T-helper 1 cell treated with Interleukin-12 subunit alpha and Interleukin-12 subunit beta and Interleukin-4 antibody, amounts not matched to agents 30 μg/mL and 1 μg/mL, for 36 hours (primary cell): ENCODE data around the gene KCTD11.

ENCODE experiments used
- H3K27ac Mint-ChIP-seq: one replicate; pipeline ENCODE4 v1.8.0; 2021; ENCODE audit warnings: mild to moderate bottlenecking, mixed read lengths
- H3K27me3 Mint-ChIP-seq: one replicate; pipeline ENCODE4 v1.8.0; 2021; ENCODE audit warnings: low read depth, mixed read lengths
- H3K36me3 Mint-ChIP-seq: one replicate; pipeline ENCODE4 v1.8.0; 2021; ENCODE audit warnings: low read depth, mixed read lengths
- H3K4me1 Mint-ChIP-seq: one replicate; pipeline ENCODE4 v1.8.0; 2021; ENCODE audit warnings: low read depth, mixed read lengths
- H3K4me3 Mint-ChIP-seq: one replicate; pipeline ENCODE4 v1.8.0; 2021; ENCODE audit warnings: mild to moderate bottlenecking, moderate library complexity, mixed read lengths
- H3K9me3 Mint-ChIP-seq: one replicate; pipeline ENCODE4 v1.8.0; 2021; ENCODE audit warnings: mixed read lengths

KCTD11 gene

DNA sequence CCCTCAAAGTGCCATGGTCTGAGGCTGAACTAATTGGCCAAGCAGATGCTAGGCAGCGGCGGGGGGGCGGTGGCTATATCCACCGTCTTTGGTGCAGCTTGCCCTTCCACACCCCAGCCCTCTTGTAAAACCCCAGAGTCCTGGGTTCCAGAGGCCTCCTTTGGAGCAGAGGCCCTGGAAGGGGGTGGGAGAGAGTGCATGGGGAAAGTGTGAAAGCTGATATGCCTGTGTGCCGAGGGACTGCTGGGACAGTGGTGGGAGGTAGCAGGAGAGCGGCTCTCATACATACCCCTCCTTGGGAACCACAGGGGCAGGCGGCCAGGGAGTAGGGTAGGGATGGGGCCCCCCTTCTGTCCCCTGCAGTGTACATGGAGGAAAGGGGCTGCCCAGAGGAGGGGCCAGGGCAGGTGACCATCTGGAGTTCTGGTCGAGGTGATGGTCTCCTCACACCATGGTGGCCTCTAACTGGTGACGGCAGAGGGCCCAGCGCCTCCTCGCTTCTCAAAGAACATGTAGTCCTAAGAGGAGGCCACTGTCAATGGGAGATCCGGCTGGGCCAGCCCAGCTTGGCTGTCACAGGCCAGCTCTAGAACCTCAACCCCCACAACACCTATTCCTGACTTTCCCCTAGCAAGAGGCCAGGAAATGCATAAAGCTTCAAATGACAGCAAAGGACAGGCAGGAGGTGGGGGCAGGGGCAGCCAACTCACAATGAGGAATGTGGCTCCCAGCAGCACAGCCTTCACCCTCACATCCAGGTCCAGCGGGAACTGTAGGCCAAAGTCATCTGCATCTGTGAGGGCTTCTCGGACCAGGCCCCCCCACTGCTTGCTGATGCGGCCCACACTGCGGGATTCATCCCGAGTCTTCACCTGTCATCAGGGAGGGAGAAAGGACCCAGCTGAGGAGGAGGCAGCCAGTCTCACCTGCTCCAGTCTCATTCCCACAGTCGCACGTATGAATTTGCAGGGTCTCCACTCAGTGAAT is 38.3 kb downstream of the KCTD11 start:
- H3K27ac Mint-ChIP-seq, result no peak overlapping the region
- peaks cover 17% of the 10 kb centered on the region for H3K36me3 Mint-ChIP-seq
- peaks cover 14% of the 10 kb centered on the region for H3K4me1 Mint-ChIP-seq
- H3K27me3 Mint-ChIP-seq, result no peaks in the 10 kb centered on the region
- no peak overlapping the region for H3K4me3 Mint-ChIP-seq
- no peaks in the 10 kb centered on the region for H3K9me3 Mint-ChIP-seq

DNA sequence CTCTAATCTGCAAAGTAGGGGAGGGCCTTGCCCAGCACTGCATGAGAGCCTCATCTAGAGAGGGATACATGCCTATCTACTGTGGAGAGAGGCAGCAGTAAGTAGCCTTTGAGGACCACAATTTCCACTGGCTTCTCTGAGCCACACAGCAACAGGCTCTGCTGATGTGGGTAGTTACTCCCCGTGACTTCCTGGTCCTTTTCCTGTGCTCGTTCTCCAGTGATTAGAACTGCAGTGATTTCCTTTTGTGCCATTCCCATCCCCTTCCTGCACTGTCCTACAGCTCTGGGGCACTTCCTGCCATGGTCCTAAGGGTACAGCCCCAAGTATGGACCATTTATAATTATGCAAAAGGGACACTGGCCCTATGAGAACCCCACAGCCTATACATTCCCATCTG is 39.3 kb downstream of the KCTD11 start:
- Mint-ChIP-seq H3K27ac (no peak overlapping the region), H3K4me1 (peaks cover 17% of the 10 kb centered on the region), H3K27me3 (no peaks in the 10 kb centered on the region), H3K36me3 (peaks cover 17% of the 10 kb centered on the region), H3K4me3 (peak overlapping the region; percentile 38), H3K9me3 (no peaks in the 10 kb centered on the region)

GRCh38 chr17:7392696-7393612 is 41.0 kb downstream of the KCTD11 start:
- H3K36me3 Mint-ChIP-seq, result peaks cover 15% of the 10 kb centered on the region
- H3K27ac Mint-ChIP-seq, result peak overlapping the region; percentile 50
- no peaks in the 10 kb centered on the region for H3K9me3 Mint-ChIP-seq
- peak overlapping the region; percentile 94 for H3K4me3 Mint-ChIP-seq
- peaks cover 17% of the 10 kb centered on the region for H3K4me1 Mint-ChIP-seq
- H3K27me3 Mint-ChIP-seq, result no peaks in the 10 kb centered on the region

DNA sequence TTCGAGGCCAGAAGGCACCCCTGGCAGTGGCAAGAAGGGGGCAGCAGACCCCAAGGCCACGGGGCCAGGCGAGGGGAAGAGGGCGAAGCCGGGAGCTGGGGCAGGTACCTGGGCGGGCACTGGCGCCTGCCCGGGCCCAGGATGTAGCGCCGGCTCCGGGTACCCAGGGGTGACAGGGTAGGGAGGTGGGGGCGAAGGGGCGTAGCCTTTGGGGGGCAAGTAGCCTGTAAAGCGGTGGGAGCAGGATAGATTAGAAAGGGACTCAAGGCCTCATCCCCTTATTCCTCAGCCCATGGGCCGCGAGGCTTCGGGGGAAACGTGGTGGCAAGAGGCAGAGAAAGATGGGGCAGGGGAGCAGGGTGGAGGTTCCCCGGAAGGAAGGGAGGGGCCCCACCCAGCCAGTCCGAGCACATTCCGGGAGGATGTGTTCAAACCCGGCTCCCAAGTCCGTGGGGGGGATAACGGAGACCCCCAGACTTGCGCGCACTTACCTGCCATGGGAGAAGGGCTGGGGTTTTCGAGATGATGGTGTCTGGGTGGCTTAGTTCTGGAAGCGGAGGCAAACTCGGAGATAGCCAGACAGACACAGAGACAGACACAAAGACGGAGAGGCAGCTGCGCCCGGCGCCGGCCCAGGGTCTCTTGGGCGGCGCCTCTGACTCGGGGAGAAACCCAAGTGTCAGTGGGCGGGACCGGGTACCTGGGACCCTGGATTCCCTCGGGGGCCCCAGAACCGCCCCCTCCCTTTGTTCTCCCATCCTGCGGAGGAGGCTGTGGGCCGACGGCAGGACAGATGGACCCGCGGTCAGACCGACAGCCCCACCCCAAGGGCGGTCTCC is 41.9 kb downstream of the KCTD11 start:
- Mint-ChIP-seq H3K4me1 (peaks cover 17% of the 10 kb centered on the region), H3K27ac (peak overlapping the region; percentile 78), H3K36me3 (peaks cover 15% of the 10 kb centered on the region), H3K9me3 (no peaks in the 10 kb centered on the region), H3K4me3 (peak overlapping the region; percentile 94), H3K27me3 (no peaks in the 10 kb centered on the region)

GRCh38 chr17:7394452-7395191 is 42.7 kb downstream of the KCTD11 start, which contains the start of gene PLSCR3:
Gene PLSCR3 (minus strand): TSS chr17:7394525. CDS start chr17:7394110, 415 bp downstream.
- Mint-ChIP-seq H3K4me1 (peaks cover 17% of the 10 kb centered on the region), H3K36me3 (peaks cover 15% of the 10 kb centered on the region), H3K9me3 (no peaks in the 10 kb centered on the region), H3K4me3 (peak within 1 kb of the TSS; percentile 94), H3K27me3 (no peaks in the 10 kb centered on the region), H3K27ac (peak within 1 kb of the TSS; percentile 92)

DNA sequence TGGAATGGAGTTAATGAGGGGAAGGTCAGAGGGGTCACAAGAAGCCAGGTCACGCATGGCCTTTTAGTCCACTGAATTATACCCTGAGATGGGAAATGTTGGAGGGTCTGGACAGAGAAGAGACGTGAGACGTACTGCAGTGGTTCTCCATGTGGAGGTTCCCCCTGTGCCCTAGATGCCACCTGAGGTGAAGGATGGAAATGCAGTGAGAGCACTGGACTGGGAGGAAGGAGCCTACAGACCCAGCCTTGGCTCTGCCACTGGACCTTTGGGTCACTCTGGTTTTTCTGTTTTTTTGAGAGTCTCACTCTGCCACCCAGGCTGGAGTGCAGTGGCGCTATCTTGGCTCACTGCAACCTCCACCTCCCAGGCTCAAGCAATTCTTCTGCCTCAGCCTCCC is 44.2 kb downstream of the KCTD11 start:
- Mint-ChIP-seq H3K4me3 (peak overlapping the region; percentile 17), H3K27me3 (no peaks in the 10 kb centered on the region), H3K4me1 (peaks cover 19% of the 10 kb centered on the region), H3K9me3 (no peaks in the 10 kb centered on the region), H3K27ac (no peak overlapping the region), H3K36me3 (peaks cover 14% of the 10 kb centered on the region)

GRCh38 chr17:7398612-7399011 is 46.6 kb downstream of the KCTD11 start:
- H3K4me1 Mint-ChIP-seq, result peaks cover 18% of the 10 kb centered on the region
- H3K36me3 Mint-ChIP-seq, result peaks cover 2% of the 10 kb centered on the region
- no peaks in the 10 kb centered on the region for H3K9me3 Mint-ChIP-seq
- no peaks in the 10 kb centered on the region for H3K27me3 Mint-ChIP-seq
- H3K27ac Mint-ChIP-seq, result no peak overlapping the region
- no peak overlapping the region for H3K4me3 Mint-ChIP-seq

- Mint-ChIP-seq H3K4me3 (peak overlapping the region; percentile 86), H3K9me3 (no peaks in the 10 kb centered on the region), H3K4me1 (peaks cover 14% of the 10 kb centered on the region), H3K27ac (peak overlapping the region; percentile 90), H3K36me3 (peaks cover 4% of the 10 kb centered on the region), H3K27me3 (peaks cover 20% of the 10 kb centered on the region)
Observed at GRCh38 chr17:7403043-7403726, 51.2 kb downstream of the KCTD11 start.

DNA sequence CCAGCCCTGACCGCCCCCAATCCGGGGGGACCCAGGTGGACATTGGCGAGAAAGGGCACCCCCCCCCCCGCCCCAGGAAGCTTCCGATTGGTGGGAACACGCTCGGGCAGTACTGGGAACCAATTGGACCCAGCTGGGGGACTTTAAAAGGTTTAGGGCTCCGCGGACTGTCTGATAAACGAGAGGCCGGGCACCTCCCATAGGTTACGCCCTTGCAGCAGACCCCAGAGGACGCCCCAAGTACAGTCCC is 51.7 kb downstream of the KCTD11 start:
- peak overlapping the region; percentile 90 for H3K27ac Mint-ChIP-seq
- H3K4me1 Mint-ChIP-seq, result peaks cover 14% of the 10 kb centered on the region
- H3K36me3 Mint-ChIP-seq, result peaks cover 4% of the 10 kb centered on the region
- H3K9me3 Mint-ChIP-seq, result no peaks in the 10 kb centered on the region
- H3K4me3 Mint-ChIP-seq, result peak overlapping the region; percentile 86
- peaks cover 20% of the 10 kb centered on the region for H3K27me3 Mint-ChIP-seq

DNA sequence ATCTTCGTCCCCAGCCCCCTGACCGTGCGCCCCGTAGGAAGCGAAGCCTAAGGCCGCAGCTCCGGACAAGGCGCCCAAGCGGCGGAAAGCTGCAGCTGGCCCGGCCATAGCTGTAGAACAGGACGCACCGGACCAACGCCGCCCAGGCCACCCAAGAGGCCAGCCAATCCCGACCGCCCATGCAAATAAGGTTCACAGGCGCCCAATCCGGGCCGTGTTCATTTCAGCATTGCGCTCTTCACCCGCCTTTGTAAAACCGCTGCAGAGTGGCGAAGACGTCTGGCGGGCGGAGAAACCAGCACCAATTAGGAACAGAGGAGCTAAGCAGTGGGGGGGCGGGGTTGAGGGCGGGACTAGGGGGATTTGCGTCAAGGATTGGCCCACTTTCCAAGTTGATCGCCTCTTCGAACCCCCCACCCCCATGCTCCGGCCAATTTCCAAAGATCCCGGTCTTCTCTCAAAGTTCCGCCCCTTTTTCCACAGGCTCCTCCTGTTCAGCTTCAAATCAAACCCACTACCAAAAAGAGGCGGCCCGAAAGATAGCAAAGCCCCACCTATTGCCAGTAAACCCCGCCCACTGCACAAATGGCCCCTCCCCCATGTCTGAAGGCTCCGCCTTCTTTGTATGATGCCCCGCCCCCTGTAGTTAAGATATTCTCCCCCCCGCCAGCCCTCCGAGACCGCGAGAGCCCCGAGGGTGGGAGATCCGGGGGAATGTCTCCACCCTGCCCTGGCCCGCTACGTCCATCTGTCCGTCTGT is 52.2 kb downstream of the KCTD11 start, which contains the start of gene TMEM256:
TSS of gene TMEM256 (minus strand) at position 121 of the 760 bp plus-strand sequence. CDS start at position 108, 13 bp downstream.
- Mint-ChIP-seq H3K27ac (peak within 1 kb of the TSS; percentile 90), H3K4me1 (peaks cover 14% of the 10 kb centered on the region), H3K27me3 (peaks cover 23% of the 10 kb centered on the region), H3K36me3 (peaks cover 4% of the 10 kb centered on the region), H3K9me3 (no peaks in the 10 kb centered on the region), H3K4me3 (peak within 1 kb of the TSS; percentile 86)
